ENCODE measurements around the gene MYO1B.
A peak's percentile ranks its signal among the peaks of the same experiment; 100 is the strongest.

MYO1B gene

GRCh38 chr2:191329841-191330240 is 84.6 kb downstream of the MYO1B start:
- TF ChIP-seq, protein P1, sequence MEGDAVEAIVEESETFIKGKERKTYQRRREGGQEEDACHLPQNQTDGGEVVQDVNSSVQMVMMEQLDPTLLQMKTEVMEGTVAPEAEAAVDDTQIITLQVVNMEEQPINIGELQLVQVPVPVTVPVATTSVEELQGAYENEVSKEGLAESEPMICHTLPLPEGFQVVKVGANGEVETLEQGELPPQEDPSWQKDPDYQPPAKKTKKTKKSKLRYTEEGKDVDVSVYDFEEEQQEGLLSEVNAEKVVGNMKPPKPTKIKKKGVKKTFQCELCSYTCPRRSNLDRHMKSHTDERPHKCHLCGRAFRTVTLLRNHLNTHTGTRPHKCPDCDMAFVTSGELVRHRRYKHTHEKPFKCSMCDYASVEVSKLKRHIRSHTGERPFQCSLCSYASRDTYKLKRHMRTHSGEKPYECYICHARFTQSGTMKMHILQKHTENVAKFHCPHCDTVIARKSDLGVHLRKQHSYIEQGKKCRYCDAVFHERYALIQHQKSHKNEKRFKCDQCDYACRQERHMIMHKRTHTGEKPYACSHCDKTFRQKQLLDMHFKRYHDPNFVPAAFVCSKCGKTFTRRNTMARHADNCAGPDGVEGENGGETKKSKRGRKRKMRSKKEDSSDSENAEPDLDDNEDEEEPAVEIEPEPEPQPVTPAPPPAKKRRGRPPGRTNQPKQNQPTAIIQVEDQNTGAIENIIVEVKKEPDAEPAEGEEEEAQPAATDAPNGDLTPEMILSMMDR (IDR thresholded peaks at IDR 0.05; ENCODE audit: insufficient read depth, low read length, poor library complexity, severe bottlenecking) = no peak
- H3K36me3 ChIP-seq (ENCODE audit: control insufficient read depth, insufficient read depth, low read length) = no peaks in the 10 kb centered on the region
- H3K4me3 ChIP-seq (replicated peaks; ENCODE audit: low read depth, low read length) = no peak overlapping the region
- no peaks in the 10 kb centered on the region; the same call in 1 of the 2 replicates for H3K27me3 ChIP-seq (replicated peaks; ENCODE audit: control insufficient read depth, insufficient read depth, low read length)
- no peak for DNase-seq (ENCODE audit: extremely low read depth, insufficient read length)

DNA sequence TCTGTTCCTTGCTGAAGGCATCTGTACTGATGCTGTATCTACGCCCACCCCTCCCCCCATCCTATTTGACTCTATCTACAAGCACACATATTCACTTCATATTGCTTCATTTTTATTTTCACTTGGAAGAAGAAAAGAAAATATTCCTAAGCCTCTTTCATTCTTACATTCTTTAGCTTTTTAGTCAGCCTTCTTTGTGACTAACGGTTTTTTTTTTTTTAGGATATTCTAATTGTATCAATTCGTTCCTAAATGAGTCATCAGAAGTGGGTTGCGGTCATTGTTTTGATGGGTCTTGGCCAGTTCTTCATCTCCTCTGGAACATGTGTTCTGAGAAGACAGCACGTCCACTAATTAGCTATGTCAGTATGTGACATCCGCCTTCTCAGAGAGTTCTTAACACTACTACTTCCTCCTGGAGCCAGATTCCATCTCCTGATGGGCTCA is 88.7 kb downstream of the MYO1B start:
- peak; percentile 19 for DNase-seq (ENCODE audit: extremely low read depth, insufficient read length)
- Histone ChIP-seq H3K4me3 (replicated peaks; ENCODE audit: low read depth, low read length) (no peak overlapping the region), H3K27me3 (replicated peaks; ENCODE audit: control insufficient read depth, insufficient read depth, low read length) (no peaks in the 10 kb centered on the region; the same call in 1 of the 2 replicates), H3K36me3 (ENCODE audit: control insufficient read depth, insufficient read depth, low read length) (no peaks in the 10 kb centered on the region)
- TF ChIP-seq, protein P1 (IDR thresholded peaks at IDR 0.05; ENCODE audit: insufficient read depth, low read length, poor library complexity, severe bottlenecking) = no peak

- TF ChIP-seq, protein P1 (IDR thresholded peaks at IDR 0.05; ENCODE audit: insufficient read depth, low read length, poor library complexity, severe bottlenecking) = no peak
- DNase-seq (ENCODE audit: extremely low read depth, insufficient read length) = no peak
- Histone ChIP-seq H3K27me3 (replicated peaks; ENCODE audit: control insufficient read depth, insufficient read depth, low read length) (no peaks in the 10 kb centered on the region; the same call in 1 of the 2 replicates), H3K4me3 (replicated peaks; ENCODE audit: low read depth, low read length) (no peak overlapping the region), H3K36me3 (ENCODE audit: control insufficient read depth, insufficient read depth, low read length) (no peaks in the 10 kb centered on the region)
These were observed 90.8 kb downstream of the MYO1B start for GRCh38 chr2:191335875-191336464.

DNA sequence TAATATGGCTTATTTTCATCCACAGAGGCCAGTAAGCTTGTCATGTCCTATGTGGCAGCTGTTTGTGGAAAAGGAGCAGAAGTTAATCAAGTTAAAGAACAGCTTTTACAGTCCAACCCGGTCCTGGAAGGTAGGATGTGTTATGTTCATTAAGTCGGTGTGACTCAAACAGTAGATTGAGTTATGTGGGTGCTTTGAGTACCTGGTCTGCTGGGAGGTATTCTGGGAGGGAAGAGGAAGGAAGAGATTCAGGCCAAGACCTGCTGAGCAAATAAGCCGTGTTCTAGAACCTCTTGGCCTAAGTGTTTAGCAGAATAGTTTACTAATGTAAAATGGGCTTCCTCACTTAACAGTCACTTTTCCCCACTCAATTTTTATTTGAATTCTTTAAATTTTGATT is 96.2 kb downstream of the MYO1B start:
- H3K27me3 ChIP-seq (replicated peaks; ENCODE audit: control insufficient read depth, insufficient read depth, low read length) = no peaks in the 10 kb centered on the region; the same call in 1 of the 2 replicates
- H3K36me3 ChIP-seq (ENCODE audit: control insufficient read depth, insufficient read depth, low read length) = no peaks in the 10 kb centered on the region
- no peak overlapping the region for H3K4me3 ChIP-seq (replicated peaks; ENCODE audit: low read depth, low read length)
- DNase-seq (ENCODE audit: extremely low read depth, insufficient read length) = no peak
- TF ChIP-seq, protein P1 (IDR thresholded peaks at IDR 0.05; ENCODE audit: insufficient read depth, low read length, poor library complexity, severe bottlenecking) = no peak

DNA sequence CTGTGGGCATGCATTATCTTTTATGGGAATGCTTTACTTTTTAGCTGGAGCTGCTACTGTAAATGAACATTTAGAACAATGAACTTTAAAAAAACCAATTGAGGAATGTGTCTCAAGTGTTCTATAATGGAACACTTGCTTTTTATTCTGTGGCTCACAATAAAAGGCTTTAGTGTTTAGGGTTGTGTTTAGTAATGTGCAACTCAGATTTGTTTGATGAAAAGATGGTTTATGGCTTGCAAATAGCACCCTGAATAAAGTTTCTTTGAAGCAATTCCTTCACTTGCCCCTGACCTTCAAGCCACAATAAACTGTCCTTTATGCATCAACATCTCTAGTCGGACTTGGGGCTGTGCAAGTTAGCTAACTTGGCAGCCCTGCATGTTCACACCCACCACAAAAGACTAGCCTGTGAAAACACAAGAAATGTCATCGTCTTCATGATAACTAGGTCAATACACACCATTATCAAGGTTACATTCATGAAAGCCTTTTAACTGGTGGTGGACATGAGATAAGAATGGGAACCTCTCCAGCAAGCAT is 98.7 kb downstream of the MYO1B start:
- Histone ChIP-seq H3K27me3 (replicated peaks; ENCODE audit: control insufficient read depth, insufficient read depth, low read length) (no peaks in the 10 kb centered on the region; the same call in 1 of the 2 replicates), H3K36me3 (ENCODE audit: control insufficient read depth, insufficient read depth, low read length) (no peaks in the 10 kb centered on the region), H3K4me3 (replicated peaks; ENCODE audit: low read depth, low read length) (no peak overlapping the region)
- no peak for DNase-seq (ENCODE audit: extremely low read depth, insufficient read length)
- TF ChIP-seq, protein P1 (IDR thresholded peaks at IDR 0.05; ENCODE audit: insufficient read depth, low read length, poor library complexity, severe bottlenecking) = no peak

Measured in GM06990 (cell line).